ENCODE results near the gene ZCCHC17.

Gene ZCCHC17

DNA sequence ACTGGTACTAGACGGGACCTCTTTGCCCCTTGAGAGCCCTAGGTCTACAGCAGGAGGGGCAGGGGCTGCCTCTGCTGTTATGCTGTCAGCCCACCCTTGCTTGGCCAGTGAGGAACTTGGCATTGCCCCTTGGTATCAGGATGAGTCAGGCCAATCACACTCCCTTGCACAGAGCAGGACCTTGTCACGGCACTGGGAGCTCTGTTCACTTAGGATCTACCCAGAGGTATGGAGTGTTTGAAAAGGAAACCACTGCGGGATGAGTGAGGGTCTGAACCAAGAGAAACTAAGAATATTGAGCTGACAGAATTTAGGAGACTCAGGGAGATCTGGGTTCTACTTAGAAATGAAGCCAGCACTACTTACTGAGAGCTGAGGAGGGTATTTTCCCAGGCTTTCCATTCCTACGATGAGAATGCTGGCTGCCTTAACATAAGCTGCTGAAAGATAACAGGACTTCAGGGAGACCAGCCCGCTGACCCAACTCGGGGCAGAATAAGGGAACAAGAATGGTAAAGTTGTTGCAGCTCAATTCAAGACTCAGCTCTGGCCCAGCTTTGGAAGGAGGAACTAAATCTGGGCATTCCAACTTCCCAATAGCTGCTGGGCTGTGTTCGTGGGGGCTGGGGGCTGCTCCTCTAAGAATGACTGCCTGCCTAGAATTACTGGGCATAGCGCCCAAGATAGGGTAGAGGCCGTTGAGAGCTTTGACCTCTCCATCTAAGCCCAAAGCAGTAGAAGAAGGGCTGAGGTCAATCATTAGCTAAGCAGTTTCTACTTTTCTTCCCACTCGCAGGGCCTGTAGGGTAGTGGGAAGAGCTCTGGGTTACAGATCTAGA, 74.5 kb downstream of the ZCCHC17 start:
- Histone ChIP-seq H3K27ac (no peak overlapping the region), H3K27me3 (ENCODE audit: insufficient read depth, low read depth, severe bottlenecking) (no peaks in the 10 kb centered on the region), H3K36me3 (no peaks in the 10 kb centered on the region; the same call in none of the 2 replicates), H3K9me3 (ENCODE audit: severe bottlenecking) (no peaks in the 10 kb centered on the region), H3K4me3 (ENCODE audit: low read depth, low read length) (no peak overlapping the region)
- TF ChIP-seq CTCF (IDR thresholded peaks at IDR 0.05; ENCODE audit: low read depth, low read length), result no peak
- no peak for DNase-seq

- no peak overlapping the region for H3K27ac ChIP-seq
- no peaks in the 10 kb centered on the region for H3K27me3 ChIP-seq (ENCODE audit: insufficient read depth, low read depth, severe bottlenecking)
- no peak for TF ChIP-seq CTCF (IDR thresholded peaks at IDR 0.05; ENCODE audit: low read depth, low read length)
- no peak overlapping the region for H3K4me3 ChIP-seq (ENCODE audit: low read depth, low read length)
- H3K36me3 ChIP-seq, result no peaks in the 10 kb centered on the region; the same call in none of the 2 replicates
- DNase-seq, result no peak
- H3K9me3 ChIP-seq (ENCODE audit: severe bottlenecking), result no peaks in the 10 kb centered on the region
Measured at GRCh38 chr1:31372051-31372450, 75.2 kb downstream of the ZCCHC17 start.

DNA sequence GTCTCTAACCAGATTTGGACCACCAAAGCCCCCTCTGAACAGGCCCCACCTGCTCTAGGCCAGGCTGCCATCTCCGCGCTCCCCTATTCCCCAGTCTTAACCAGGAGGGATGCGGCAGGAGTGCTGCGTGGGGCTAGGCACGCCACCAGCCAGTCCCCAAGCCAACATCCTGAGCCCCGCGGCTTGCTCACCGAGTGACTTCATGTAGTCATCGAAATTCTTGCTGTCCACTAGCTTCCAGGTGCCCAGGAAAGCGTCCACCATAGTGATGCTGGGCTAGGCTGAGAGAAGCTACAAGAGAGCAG, 75.9 kb downstream of the ZCCHC17 start:
- Histone ChIP-seq H3K4me3 (ENCODE audit: low read depth, low read length) (no peak overlapping the region), H3K36me3 (no peaks in the 10 kb centered on the region; the same call in 1 of the 2 replicates), H3K27me3 (ENCODE audit: insufficient read depth, low read depth, severe bottlenecking) (no peaks in the 10 kb centered on the region), H3K27ac (no peak overlapping the region), H3K9me3 (ENCODE audit: severe bottlenecking) (no peaks in the 10 kb centered on the region)
- no peak for TF ChIP-seq CTCF (IDR thresholded peaks at IDR 0.05; ENCODE audit: low read depth, low read length)
- DNase-seq, result no peak

GRCh38 chr1:31373056-31373896, 76.4 kb downstream of the ZCCHC17 start, which contains the start of gene FABP3:
TSS of gene FABP3 (minus strand) at chr1:31373076. CDS start at chr1:31373014, 62 bp downstream.
- peak within 1 kb of the TSS; percentile 44 for H3K27ac ChIP-seq
- H3K4me3 ChIP-seq (ENCODE audit: low read depth, low read length), result peak within 1 kb of the TSS; percentile 25
- H3K36me3 ChIP-seq, result no peaks in the 10 kb centered on the region; the same call in 1 of the 2 replicates
- TF ChIP-seq CTCF (IDR thresholded peaks at IDR 0.05; ENCODE audit: low read depth, low read length), result peak; percentile 15; the same call in 1 of the 2 replicates
- DNase-seq, result peak; percentile 78
- no peaks in the 10 kb centered on the region for H3K9me3 ChIP-seq (ENCODE audit: severe bottlenecking)
- H3K27me3 ChIP-seq (ENCODE audit: insufficient read depth, low read depth, severe bottlenecking), result no peaks in the 10 kb centered on the region

- no peak overlapping the region for H3K4me3 ChIP-seq (ENCODE audit: low read depth, low read length)
- no peak for TF ChIP-seq CTCF (IDR thresholded peaks at IDR 0.05; ENCODE audit: low read depth, low read length)
- H3K9me3 ChIP-seq (ENCODE audit: severe bottlenecking), result no peaks in the 10 kb centered on the region
- no peaks in the 10 kb centered on the region for H3K27me3 ChIP-seq (ENCODE audit: insufficient read depth, low read depth, severe bottlenecking)
- DNase-seq, result no peak
- H3K36me3 ChIP-seq, result no peaks in the 10 kb centered on the region; the same call in 1 of the 2 replicates
- peak overlapping the region; percentile 44; the same call in 1 of the 2 replicates for H3K27ac ChIP-seq
Measured at GRCh38 chr1:31373897-31374486, 77.2 kb downstream of the ZCCHC17 start.

Data from WERI-Rb-1 (cell line).